Activated CD8-positive, alpha-beta memory T cell treated with anti-CD3 and anti-CD28 coated beads for 36 hours (primary cell): ENCODE results near the gene CYP17A1. TPM values are rescaled to one million over a fixed set of nuclear protein-coding genes. Genes with fewer than 3 reads are reported as not detected.
"Not testable (repeated sequence)": the region's sequence is repeated elsewhere in the genome, so short reads cannot be mapped to it uniquely, and the experiment has no call there.

Experiments
- CTCF ChIA-PET: fragments of 350-600 bp; sonication (Branson Sonifier 250); formaldehyde crosslinking; loops from one replicate; lab custom pipeline; 2021; ENCODE audit warnings: antibody characterized with exemption; lab: Charles Lee
- POLR2A ChIA-PET: fragments of 350-600 bp; sonication (Branson Sonifier 250); formaldehyde crosslinking; loops from one replicate; lab custom pipeline; 2021; ENCODE audit warnings: antibody characterized with exemption; lab: Charles Lee
- total RNA-seq, 2 experiments: library from RNA; stranded (reverse); gene quantifications; one replicate each; pipeline ENCODE4 v1.2.3, GENCODE V29; 2021

Gene CYP17A1, protein sequence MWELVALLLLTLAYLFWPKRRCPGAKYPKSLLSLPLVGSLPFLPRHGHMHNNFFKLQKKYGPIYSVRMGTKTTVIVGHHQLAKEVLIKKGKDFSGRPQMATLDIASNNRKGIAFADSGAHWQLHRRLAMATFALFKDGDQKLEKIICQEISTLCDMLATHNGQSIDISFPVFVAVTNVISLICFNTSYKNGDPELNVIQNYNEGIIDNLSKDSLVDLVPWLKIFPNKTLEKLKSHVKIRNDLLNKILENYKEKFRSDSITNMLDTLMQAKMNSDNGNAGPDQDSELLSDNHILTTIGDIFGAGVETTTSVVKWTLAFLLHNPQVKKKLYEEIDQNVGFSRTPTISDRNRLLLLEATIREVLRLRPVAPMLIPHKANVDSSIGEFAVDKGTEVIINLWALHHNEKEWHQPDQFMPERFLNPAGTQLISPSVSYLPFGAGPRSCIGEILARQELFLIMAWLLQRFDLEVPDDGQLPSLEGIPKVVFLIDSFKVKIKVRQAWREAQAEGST
- total RNA-seq = not detected

DNA sequence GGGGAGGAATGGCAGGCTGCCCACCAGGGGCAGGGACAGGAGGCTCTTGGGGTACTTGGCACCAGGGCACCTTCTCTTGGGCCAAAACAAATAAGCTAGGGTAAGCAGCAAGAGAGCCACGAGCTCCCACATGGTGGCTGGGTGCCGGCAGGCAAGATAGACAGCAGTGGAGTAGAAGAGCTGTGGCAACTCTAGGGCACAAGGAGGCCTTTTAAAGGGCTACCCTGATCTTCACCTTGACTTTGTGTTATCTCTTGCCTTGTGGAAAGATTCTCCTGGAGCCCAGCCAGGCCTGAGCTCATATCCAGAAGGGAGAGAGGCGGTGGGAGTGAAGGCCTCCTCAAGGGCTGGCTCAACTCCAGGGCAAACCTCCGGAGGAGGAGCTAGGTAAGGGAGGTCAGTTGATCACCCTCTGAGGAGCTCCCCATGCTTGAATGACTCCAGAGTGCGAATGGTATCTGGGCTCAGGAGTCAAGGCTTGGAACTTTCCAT, at the start of gene CYP17A1:
TSS of gene CYP17A1 (minus strand) at position 184 of the 492 bp plus-strand sequence. CDS start at position 132, 52 bp downstream.
- ChIA-PET CTCF (interaction anchor here (0.6 to 1.4 kb wide), 3 partner anchors 68 to 419 kb away, joined by 3 to 6 read pairs (median 3); no protein-coding TSS in a partner anchor), POLR2A (no interaction called here)

DNA sequence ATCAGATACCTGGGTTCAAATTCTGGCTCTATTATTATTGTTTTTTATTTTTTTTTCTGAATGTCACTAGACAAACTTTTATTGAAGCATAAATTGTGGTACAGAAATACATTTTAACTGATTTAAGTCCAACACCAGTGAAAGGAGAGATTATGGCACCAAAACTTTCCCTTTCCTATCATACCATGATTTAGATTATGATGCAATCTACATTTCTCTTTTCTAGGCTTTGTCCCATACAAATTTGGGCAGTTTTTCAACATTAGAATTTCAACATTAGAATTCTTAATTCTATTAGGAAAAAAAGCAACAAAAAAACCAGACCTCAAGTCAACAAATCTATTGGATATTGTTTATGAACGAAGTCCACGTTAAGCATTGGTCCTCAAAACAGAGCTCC, 43.0 kb upstream of the CYP17A1 start:
- ChIA-PET CTCF (no interaction called here), POLR2A (no interaction called here)

DNA sequence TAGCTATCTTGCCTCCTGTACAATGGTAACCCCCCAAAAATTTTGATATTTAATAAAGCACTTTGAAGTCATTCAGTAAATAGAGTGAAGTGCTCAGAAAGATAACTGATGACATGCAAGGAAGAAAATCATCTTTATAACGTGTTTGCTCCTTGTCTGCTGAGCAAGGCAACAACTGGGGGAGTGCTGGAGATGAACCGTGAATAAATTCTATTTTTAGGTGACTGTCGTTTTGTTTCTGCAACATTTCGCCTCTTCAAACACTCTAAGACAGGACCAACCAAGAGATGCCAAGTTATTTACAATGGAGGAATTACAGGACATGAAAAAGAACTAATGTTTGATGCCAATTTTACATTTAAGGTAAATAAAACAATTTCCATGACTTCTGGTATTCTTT, 41.4 kb upstream of the CYP17A1 start:
- ChIA-PET CTCF (no interaction called here), POLR2A (no interaction called here)

GRCh38 chr10:102876747-102877153, 39.5 kb upstream of the CYP17A1 start:
- CTCF ChIA-PET = no interaction called here
- POLR2A ChIA-PET = no interaction called here

- POLR2A ChIA-PET = no interaction called here
- CTCF ChIA-PET = no interaction called here
These were observed 35.0 kb upstream of the CYP17A1 start for GRCh38 chr10:102872163-102872562.

DNA sequence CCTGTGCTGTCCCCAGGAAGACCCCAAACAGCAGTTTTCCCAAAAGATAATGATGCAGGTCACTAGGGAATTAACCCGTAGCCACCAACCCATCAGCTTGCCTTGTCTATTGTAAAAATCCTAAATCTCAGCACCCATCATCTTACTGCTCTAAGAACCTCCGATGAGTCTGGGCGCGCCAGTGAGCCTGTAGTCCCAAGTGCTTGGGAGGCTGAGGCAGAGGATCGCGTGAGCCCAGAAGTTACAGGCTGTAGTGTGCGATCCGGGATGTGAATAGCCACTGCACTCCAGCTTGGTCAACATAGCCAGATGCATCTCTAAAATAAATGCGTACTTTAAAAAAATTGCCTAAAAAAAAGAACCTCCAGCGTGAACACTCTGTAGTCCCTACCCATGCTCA, 33.0 kb upstream of the CYP17A1 start:
- CTCF ChIA-PET = interaction anchor here (0.6 kb wide), 1 partner anchor 32 kb away, joined by 3 read pairs; no protein-coding TSS in a partner anchor
- POLR2A ChIA-PET = no interaction called here

DNA sequence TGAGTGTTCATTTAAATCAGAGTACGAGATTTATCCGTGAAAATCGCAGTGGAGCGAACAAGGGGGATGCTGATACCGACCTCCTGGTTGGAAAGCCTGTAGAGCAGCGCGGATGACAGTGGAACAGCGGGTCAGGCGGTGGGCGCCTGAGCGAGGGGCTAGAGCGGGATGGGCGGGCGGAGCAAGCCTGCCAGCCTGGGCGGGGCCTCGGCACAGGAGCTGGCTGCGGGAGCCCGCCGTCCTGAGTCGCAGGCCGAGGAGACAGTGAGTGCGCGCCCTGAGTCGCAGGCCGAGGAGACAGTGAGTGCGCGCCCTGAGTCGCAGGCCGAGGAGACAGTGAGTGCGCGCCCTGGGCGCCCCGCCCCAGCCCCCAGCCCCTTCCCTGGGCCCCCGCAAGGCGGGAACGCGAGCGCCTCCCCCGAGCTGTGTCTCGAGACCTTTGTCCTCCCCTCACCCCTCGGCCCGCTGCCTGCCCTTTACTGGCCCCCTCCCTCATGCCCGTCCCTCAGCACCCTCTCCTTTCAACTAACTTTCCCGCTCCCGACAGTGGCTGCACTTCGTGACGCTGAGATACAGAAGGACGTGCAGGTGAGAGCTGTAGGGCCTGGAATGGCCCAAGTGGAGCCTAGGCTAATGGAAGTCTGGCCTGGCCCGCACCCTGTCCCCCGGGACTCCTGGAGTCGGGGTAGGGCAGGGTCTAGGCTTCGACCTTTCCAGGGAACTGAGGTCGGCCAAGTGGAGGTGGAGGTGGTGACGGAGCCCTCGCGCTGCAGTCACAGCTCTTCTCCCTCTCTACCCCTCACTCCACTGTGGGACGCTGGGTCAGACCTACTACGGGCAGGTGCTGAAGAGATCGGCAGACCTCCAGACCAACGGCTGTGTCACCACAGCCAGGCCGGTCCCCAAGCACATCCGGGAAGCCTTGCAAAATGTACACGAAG, 32.3 kb upstream of the CYP17A1 start, which contains the start of gene AS3MT:
TSS of gene AS3MT (plus strand) at position 213 of the 941 bp plus-strand sequence. CDS start at position 336, 123 bp downstream.
- ChIA-PET CTCF (no interaction called here), POLR2A (no interaction called here)

DNA sequence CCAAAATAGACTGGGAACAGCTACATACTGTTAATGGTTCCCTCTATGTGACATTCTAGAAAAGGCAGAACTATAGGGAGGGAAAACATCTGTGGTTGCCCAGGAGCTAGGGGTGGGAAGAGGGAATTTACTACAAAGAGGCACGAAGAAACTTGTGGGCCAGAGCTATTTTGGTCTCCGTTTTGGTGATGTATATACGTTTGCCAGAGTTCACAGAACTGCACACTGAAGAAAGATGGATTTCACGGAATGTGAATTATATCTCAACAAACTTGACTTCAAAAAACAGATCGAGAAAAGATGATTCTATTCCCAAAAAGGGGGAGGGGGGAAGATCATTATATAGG, 31.7 kb upstream of the CYP17A1 start:
- CTCF ChIA-PET = no interaction called here

GRCh38 chr10:102865620-102866019, 28.4 kb upstream of the CYP17A1 start:
- ChIA-PET CTCF (no interaction called here), POLR2A (no interaction called here)

More for the DNA sequence above, 31.7 kb upstream of the CYP17A1 start:
- POLR2A ChIA-PET = no interaction called here

DNA sequence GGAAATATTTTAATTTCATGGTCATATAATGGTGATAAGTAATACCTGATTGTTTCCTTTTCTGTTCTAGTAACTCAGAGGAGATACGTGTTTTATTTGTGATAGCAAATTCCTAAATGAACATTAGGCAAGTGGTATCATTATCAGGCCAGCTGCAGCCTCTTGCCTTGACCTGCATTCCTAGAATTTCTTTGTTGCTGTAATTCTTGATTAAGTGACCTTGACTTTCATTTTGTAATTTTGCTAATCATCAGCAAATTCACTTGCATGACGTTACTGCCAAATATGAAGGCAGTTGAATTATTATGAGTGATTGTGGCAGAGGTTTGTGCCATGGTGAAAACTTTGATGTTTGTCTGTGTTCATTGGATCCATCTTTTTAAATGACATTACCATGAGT, 26.4 kb upstream of the CYP17A1 start:
- ChIA-PET CTCF (no interaction called here), POLR2A (no interaction called here)

DNA sequence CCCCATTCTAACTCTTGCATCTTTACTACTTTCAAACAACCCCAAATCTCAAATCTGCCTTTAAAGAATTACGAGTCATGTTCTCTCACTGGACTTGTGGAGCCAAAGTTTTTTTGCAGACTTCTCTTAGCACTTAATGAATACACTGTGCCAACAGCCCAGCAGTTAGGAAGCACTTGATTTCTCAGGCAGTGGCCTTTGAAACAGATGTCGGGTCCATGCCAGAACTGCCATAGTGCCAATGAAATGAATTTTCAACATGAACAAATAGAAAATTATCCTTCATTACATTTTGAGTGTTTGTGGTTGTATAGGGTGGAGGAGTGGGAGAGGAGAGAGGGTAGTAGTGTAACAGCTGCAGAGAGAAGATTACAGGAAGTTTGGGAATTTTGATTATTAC, 22.7 kb upstream of the CYP17A1 start:
- CTCF ChIA-PET = no interaction called here
- POLR2A ChIA-PET = no interaction called here

GRCh38 chr10:102856758-102857424, 19.7 kb upstream of the CYP17A1 start:
- CTCF ChIA-PET = no interaction called here
- POLR2A ChIA-PET = no interaction called here

- CTCF ChIA-PET = not testable (repeated sequence)
- POLR2A ChIA-PET = interaction anchor here (0.6 to 1.4 kb wide), 2 partner anchors 12 to 120 kb away, joined by 3 to 4 read pairs; no protein-coding TSS in a partner anchor
These were observed 18.7 kb upstream of the CYP17A1 start for GRCh38 chr10:102855731-102856436.

DNA sequence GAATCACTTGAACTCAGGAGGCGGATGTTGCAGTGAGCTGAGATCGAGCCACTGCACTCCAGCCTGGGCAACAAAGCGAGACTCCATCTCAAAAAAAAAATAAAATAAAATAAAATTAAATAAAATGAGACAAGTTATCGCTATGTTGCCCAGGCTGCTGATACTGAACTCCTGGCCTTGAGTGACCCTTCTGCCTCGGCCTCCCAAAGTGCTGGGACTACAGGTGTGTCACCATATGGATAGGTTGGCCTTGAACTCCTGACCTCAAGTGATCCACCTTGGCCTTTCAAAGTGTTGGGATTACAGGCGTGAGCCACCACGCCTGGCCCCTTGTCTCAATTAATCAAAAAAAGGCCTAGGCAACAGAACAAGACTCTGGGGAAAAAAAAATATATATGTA, 16.0 kb upstream of the CYP17A1 start:
- POLR2A ChIA-PET, CTCF ChIA-PET: not testable (repeated sequence)

- CTCF ChIA-PET = no interaction called here
- POLR2A ChIA-PET = no interaction called here
These were observed 12.9 kb upstream of the CYP17A1 start for GRCh38 chr10:102850025-102850518.

GRCh38 chr10:102845352-102845902, 8.2 kb upstream of the CYP17A1 start:
- ChIA-PET POLR2A (no interaction called here), CTCF (no interaction called here)

- POLR2A ChIA-PET, CTCF ChIA-PET: not testable (repeated sequence)
These were observed 7.1 kb upstream of the CYP17A1 start for GRCh38 chr10:102844190-102844776.

DNA sequence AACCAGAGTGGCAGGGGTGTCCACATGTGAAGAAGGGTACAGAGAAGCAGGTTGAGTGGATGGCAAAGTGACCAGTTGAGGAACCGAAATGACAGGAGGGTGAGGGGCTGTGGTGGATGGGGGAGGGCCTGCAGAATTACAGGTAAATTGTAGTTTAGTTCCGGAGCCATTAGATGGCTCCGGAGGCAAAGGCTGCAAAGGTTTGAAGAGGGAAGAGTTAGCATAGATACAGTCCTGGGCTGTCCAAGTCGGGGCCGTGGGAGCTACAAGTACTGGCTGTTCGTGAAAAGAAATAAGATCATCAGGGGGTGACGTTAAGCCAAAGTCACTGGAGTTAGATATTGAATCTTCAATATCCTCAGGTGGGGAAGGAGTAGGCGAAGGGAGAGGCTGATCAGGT, 5.9 kb upstream of the CYP17A1 start:
- POLR2A ChIA-PET, CTCF ChIA-PET: not testable (repeated sequence)
